WTC11 (cell line): ENCODE results near the gene SDF2. TPM values are rescaled to one million over a fixed set of nuclear protein-coding genes. Genes with fewer than 3 reads are reported as not detected.

Source experiments
- ATAC-seq: fragments of 200-7000 bp; cut with Tn5 transposase; 2 replicates; pipeline ENCODE4 v1.10.0; 2021; ENCODE audit warnings: mild to moderate bottlenecking, moderate library complexity
- CTCF ChIA-PET: fragments of 300-600 bp; sonication (Branson Sonifier 250); formaldehyde crosslinking; loops from one replicate; lab custom pipeline; 2021; ENCODE audit warnings: antibody characterized with exemption; lab: Charles Lee
- POLR2A ChIA-PET: fragments of 350-600 bp; sonication (Branson Sonifier 250); formaldehyde crosslinking; loops from one replicate; lab custom pipeline; 2021; ENCODE audit warnings: antibody characterized with exemption; lab: Charles Lee
- DNase-seq: peaks from one replicate; pipeline ENCODE4 v3.0.0; 2021; ENCODE audit warnings: low spot score
- H3K27ac Mint-ChIP-seq: 2 replicates; pipeline ENCODE4 v1.8.0; 2021; ENCODE audit warnings: mixed read lengths
- H3K27me3 Mint-ChIP-seq: 2 replicates; pipeline ENCODE4 v1.8.0; 2021; ENCODE audit warnings: low read depth, mild to moderate bottlenecking, moderate library complexity, mixed read lengths
- H3K36me3 Mint-ChIP-seq: 2 replicates; pipeline ENCODE4 v1.8.0; 2021; ENCODE audit warnings: mixed read lengths
- H3K4me1 Mint-ChIP-seq: 2 replicates; pipeline ENCODE4 v1.8.0; 2022; ENCODE audit warnings: mixed read lengths
- H3K4me3 Mint-ChIP-seq: 2 replicates; pipeline ENCODE4 v1.8.0; 2021; ENCODE audit warnings: mild to moderate bottlenecking, moderate library complexity, mixed read lengths
- H3K9me3 Mint-ChIP-seq: 2 replicates; pipeline ENCODE4 v1.8.0; 2021; ENCODE audit warnings: mixed read lengths
- CREB1 ChIP-seq: sonication (generic); formaldehyde crosslinking; IDR thresholded peaks from 2 replicates; pipeline ENCODE4 v1.8.0; 2023; ENCODE audit warnings: mild to moderate bottlenecking, missing genetic modification reagents
- CREM ChIP-seq: sonication (generic); formaldehyde crosslinking; IDR thresholded peaks from 2 replicates; pipeline ENCODE4 v1.8.1; 2022; ENCODE audit warnings: mild to moderate bottlenecking, missing genetic modification reagents, moderate library complexity
- CTCF ChIP-seq: fragments of 200-600 bp; IDR thresholded peaks from 2 replicates; pipeline ENCODE4 v1.8.0; 2022; ENCODE audit warnings: antibody characterized with exemption
- IRF2 ChIP-seq: sonication (generic); formaldehyde crosslinking; IDR thresholded peaks from 2 replicates; pipeline ENCODE4 v1.8.0; 2022; ENCODE audit warnings: low read depth, missing genetic modification reagents, borderline replicate concordance
- KAT7 ChIP-seq: sonication (generic); formaldehyde crosslinking; IDR thresholded peaks from 2 replicates; pipeline ENCODE4 v1.8.1; 2023; ENCODE audit warnings: missing genetic modification reagents, mild to moderate bottlenecking, borderline replicate concordance
- MYBL2 ChIP-seq: sonication (generic); formaldehyde crosslinking; IDR thresholded peaks from 2 replicates; pipeline ENCODE4 v1.8.1; 2023; ENCODE audit warnings: mild to moderate bottlenecking, moderate library complexity, missing genetic modification reagents
- NR2C2 ChIP-seq: sonication (generic); formaldehyde crosslinking; IDR thresholded peaks from 2 replicates; pipeline ENCODE4 v1.8.0; 2022; ENCODE audit warnings: mild to moderate bottlenecking, missing genetic modification reagents
- PRDM15 ChIP-seq: sonication (generic); formaldehyde crosslinking; IDR thresholded peaks from 2 replicates; pipeline ENCODE4 v1.8.0; 2022; ENCODE audit warnings: missing genetic modification reagents
- TCF7 ChIP-seq: sonication (generic); formaldehyde crosslinking; IDR thresholded peaks from 2 replicates; pipeline ENCODE4 v1.8.0; 2022; ENCODE audit warnings: mild to moderate bottlenecking, low read depth, missing genetic modification reagents, moderate library complexity
- TP53 ChIP-seq: sonication (generic); formaldehyde crosslinking; IDR thresholded peaks from 2 replicates; pipeline ENCODE4 v1.8.1; 2023; ENCODE audit warnings: mild to moderate bottlenecking, missing genetic modification reagents
- ZMAT4 ChIP-seq: fragments of 250-450 bp; sonication (Bioruptor Pico); IDR thresholded peaks from 2 replicates; pipeline ENCODE4 v1.9.0; 2021; ENCODE audit warnings: mild to moderate bottlenecking
- ZNF219 ChIP-seq: sonication (generic); formaldehyde crosslinking; IDR thresholded peaks from 2 replicates; pipeline ENCODE4 v1.8.0; 2023; ENCODE audit warnings: missing genetic modification reagents, mild to moderate bottlenecking, borderline replicate concordance
- ZNF263 ChIP-seq: sonication (generic); formaldehyde crosslinking; IDR thresholded peaks from 2 replicates; pipeline ENCODE4 v1.8.1; 2022; ENCODE audit warnings: low read depth, mild to moderate bottlenecking, moderate library complexity, missing genetic modification reagents
- ZNF317 ChIP-seq: sonication (generic); formaldehyde crosslinking; IDR thresholded peaks from 2 replicates; pipeline ENCODE4 v1.8.1; 2023; ENCODE audit warnings: low read depth, mild to moderate bottlenecking, moderate library complexity, missing genetic modification reagents, borderline replicate concordance
- ZNF423 ChIP-seq: fragments of 250-450 bp; sonication (Bioruptor Pico); IDR thresholded peaks from 2 replicates; pipeline ENCODE4 v2.1.2; 2022; ENCODE audit warnings: mild to moderate bottlenecking, moderate library complexity
- ZNF671 ChIP-seq: fragments of 250-450 bp; sonication (Bioruptor Pico); IDR thresholded peaks from 2 replicates; pipeline ENCODE4 v1.8.0; 2021; ENCODE audit warnings: mild to moderate bottlenecking
- ZSCAN18 ChIP-seq: fragments of 250-450 bp; sonication (Bioruptor Pico); IDR thresholded peaks from 2 replicates; pipeline ENCODE4 v2.1.2; 2022; ENCODE audit warnings: mild to moderate bottlenecking, moderate library complexity
- total RNA-seq: library from RNA; stranded (reverse); gene quantifications from 3 replicates; pipeline ENCODE4 v1.2.3, GENCODE V29; 2021

The SDF2 gene
- total RNA-seq, 1 experiment from 2014 or later = 49.4 TPM

- no peak overlapping the region for H3K4me3 Mint-ChIP-seq
- no peak for TF ChIP-seq ZNF671
- TF ChIP-seq, all 79 proteins: peak for 0
- POLR2A ChIA-PET = no interaction called here
Measured at GRCh38 chr17:28623696-28624095, 38.0 kb downstream of the SDF2 start.

GRCh38 chr17:28622186-28622585 is 39.5 kb downstream of the SDF2 start:
- no peak for TF ChIP-seq NR2C2 (CRISPR knock-in tag)
- TF ChIP-seq CREB1 = no peak
- no peak for TF ChIP-seq ZNF317 (CRISPR knock-in tag)
- no peak for TF ChIP-seq ZNF263
- TF ChIP-seq ZMAT4 (CRISPR knock-in tag) = no peak
- TF ChIP-seq KAT7 (CRISPR knock-in tag) = no peak
- TF ChIP-seq MYBL2 (CRISPR knock-in tag) = no peak
- TF ChIP-seq TCF7 (CRISPR knock-in tag) = no peak
- TF ChIP-seq IRF2 (CRISPR knock-in tag) = no peak
- Mint-ChIP-seq H3K36me3 (peaks cover 90% of the 10 kb centered on the region), H3K9me3 (no peaks in the 10 kb centered on the region), H3K27me3 (no peaks in the 10 kb centered on the region), H3K4me1 (no peaks in the 10 kb centered on the region), H3K4me3 (no peak overlapping the region), H3K27ac (no peak overlapping the region)
- POLR2A ChIA-PET = no interaction called here
- DNase-seq (no peak), ATAC-seq (no peak)
- CTCF ChIA-PET = no interaction called here

More at GRCh38 chr17:28623696-28624095, 38.0 kb downstream of the SDF2 start:
- H3K9me3 Mint-ChIP-seq = no peaks in the 10 kb centered on the region
- H3K4me1 Mint-ChIP-seq = no peaks in the 10 kb centered on the region
- no peak for ATAC-seq
- peaks cover 89% of the 10 kb centered on the region for H3K36me3 Mint-ChIP-seq
- H3K27me3 Mint-ChIP-seq = no peaks in the 10 kb centered on the region
- DNase-seq = no peak
- CTCF ChIA-PET = no interaction called here
- no peak overlapping the region for H3K27ac Mint-ChIP-seq

- H3K27ac Mint-ChIP-seq = no peak overlapping the region
- peaks cover 93% of the 10 kb centered on the region for H3K36me3 Mint-ChIP-seq
- H3K9me3 Mint-ChIP-seq = no peaks in the 10 kb centered on the region
- H3K27me3 Mint-ChIP-seq = no peaks in the 10 kb centered on the region
- no peak overlapping the region for H3K4me3 Mint-ChIP-seq
- ChIA-PET POLR2A (interaction anchor here (0.9 kb wide), 1 partner anchor 25 kb away, joined by 4 read pairs; the partner anchor contains the start of gene BLTP2), CTCF (no interaction called here)
- no peaks in the 10 kb centered on the region for H3K4me1 Mint-ChIP-seq
- DNase-seq (no peak), ATAC-seq (no peak)
- TF ChIP-seq CTCF (no peak), CREM (no peak), ZNF219 (CRISPR knock-in tag) (no peak), PRDM15 (CRISPR knock-in tag) (no peak), ZSCAN18 (no peak), IRF2 (CRISPR knock-in tag) (no peak), TCF7 (CRISPR knock-in tag) (no peak), TP53 (CRISPR knock-in tag) (no peak), ZNF423 (CRISPR knock-in tag) (no peak)
- TF ChIP-seq, all 79 proteins: peak for 0
Measured at GRCh38 chr17:28620010-28620409, 41.7 kb downstream of the SDF2 start.
